Caco-2 (cell line): ENCODE data around the gene SRPRA. TPM values are rescaled to one million over a fixed set of nuclear protein-coding genes. Genes with fewer than 3 reads are reported as not detected.

Source experiments
- BruUV-seq: library from RNA; stranded (reverse); fragments of 400-500 nt; replicated peaks from 2 replicates; lab custom pipeline; 2021; lab: Mats Ljungman, UMichigan
- CTCF ChIA-PET: fragments of 300-600 bp; sonication (Branson Sonifier 250); formaldehyde crosslinking; loops from one replicate; lab custom pipeline; 2022; ENCODE audit warnings: antibody characterized with exemption; lab: Charles Lee
- POLR2A ChIA-PET: fragments of 300-600 bp; sonication (Branson Sonifier 250); formaldehyde crosslinking; loops from one replicate; lab custom pipeline; 2022; ENCODE audit warnings: antibody characterized with exemption; lab: Charles Lee
- DNase-seq, 2 experiments: peaks; one replicate each; pipeline versions ENCODE4 v3.0.0 to v3.0.0-alpha.2; 2020 to 2022
- H3K27me3 ChIP-seq: replicated peaks from 2 replicates; pipeline ENCODE4 v1.6.0; 2011; ENCODE audit warnings: low read length; ENCODE audit not compliant: control insufficient read depth, insufficient read depth
- H3K36me3 ChIP-seq: 2 replicates; pipeline ENCODE4 v1.5.1; 2011; ENCODE audit warnings: low read length; ENCODE audit not compliant: control insufficient read depth, insufficient read depth
- H3K4me1 ChIP-seq: fragments of 250-450 bp; sonication (Bioruptor Pico); 2 replicates; pipeline ENCODE4 v1.5.1; 2020; ENCODE audit warnings: mild to moderate bottlenecking
- H3K4me3 ChIP-seq: 2 replicates; pipeline ENCODE4 v1.5.1; 2011; ENCODE audit warnings: low read depth, mild to moderate bottlenecking, control low read depth, low read length
- H3K9me3 ChIP-seq: fragments of 250-450 bp; sonication (Bioruptor Pico); 2 replicates; pipeline ENCODE4 v1.5.1; 2020; ENCODE audit warnings: mild to moderate bottlenecking, moderate library complexity
- H3K27ac Mint-ChIP-seq: one replicate; pipeline ENCODE4 v1.8.0; 2022; ENCODE audit warnings: mixed read lengths; ENCODE audit not compliant: unreplicated experiment
- H3K27me3 Mint-ChIP-seq: one replicate; pipeline ENCODE4 v1.8.0; 2022; ENCODE audit warnings: mixed read lengths; ENCODE audit not compliant: insufficient read depth, unreplicated experiment
- H3K36me3 Mint-ChIP-seq: one replicate; pipeline ENCODE4 v1.8.0; 2022; ENCODE audit warnings: mild to moderate bottlenecking, mixed read lengths; ENCODE audit not compliant: insufficient read depth, unreplicated experiment
- H3K4me1 Mint-ChIP-seq: one replicate; pipeline ENCODE4 v1.8.0; 2022; ENCODE audit warnings: low read depth, mixed read lengths; ENCODE audit not compliant: unreplicated experiment
- H3K4me3 Mint-ChIP-seq: one replicate; pipeline ENCODE4 v1.8.0; 2022; ENCODE audit warnings: mild to moderate bottlenecking, moderate library complexity, mixed read lengths; ENCODE audit not compliant: unreplicated experiment
- H3K9me3 Mint-ChIP-seq: one replicate; pipeline ENCODE4 v1.8.0; 2022; ENCODE audit warnings: mixed read lengths; ENCODE audit not compliant: unreplicated experiment
- intact Hi-C: fragments of 100-400 bp; cut with micrococcal nuclease; formaldehyde crosslinking; loops from one replicate; pipeline ENCODE4 v1.10.0; 2022; ENCODE audit not compliant: unreplicated experiment
- total RNA-seq: library from RNA; stranded (reverse); gene quantifications from 2 replicates; pipeline ENCODE4 v1.2.3, GENCODE V29; 2022
- TF ChIP-seq, protein P1 (sequence below), 2 experiments: fragments of 200-600 bp in 1 of 2; IDR thresholded peaks; 1 replicate in 1 of 2; 2 replicates in 1 of 2; pipeline versions ENCODE4 v1.5.1 to v1.8.0; 2011 to 2022; ENCODE audit warnings: antibody characterized with exemption in 1 of 2, control low read depth in 1 of 2, inconsistent platforms in 1 of 2, low read depth in 1 of 2, low read length in 1 of 2, mild to moderate bottlenecking in 1 of 2, moderate library complexity in 1 of 2; ENCODE audit not compliant: insufficient read depth in 1 of 2, severe bottlenecking in 1 of 2, unreplicated experiment in 1 of 2

The SRPRA gene
- total RNA-seq, 1 experiment from 2014 or later = 191 TPM

DNA sequence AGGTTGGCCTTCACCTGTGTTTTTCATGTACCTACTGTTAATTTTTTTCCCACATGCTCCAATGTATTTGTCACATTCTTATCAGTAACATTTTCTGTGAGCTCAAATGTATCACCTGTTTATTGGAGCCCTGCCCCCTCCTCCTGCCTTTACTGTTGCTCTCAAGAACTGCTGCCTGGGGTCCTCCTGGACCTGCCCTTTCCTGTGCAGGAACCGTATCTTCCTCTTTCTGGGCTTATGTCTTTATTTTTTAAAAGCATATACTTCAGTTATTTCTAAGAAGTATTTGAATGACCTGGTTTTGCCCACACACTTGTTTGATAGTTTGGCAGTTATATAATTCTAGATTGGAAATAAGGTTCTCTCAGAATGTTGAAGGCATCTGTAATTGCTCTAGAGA is 51.2 kb downstream of the SRPRA start:
- DNase-seq = no peak
- ChIA-PET POLR2A (no interaction called here), CTCF (no interaction called here)
- Histone ChIP-seq H3K27me3 (no peaks in the 10 kb centered on the region), H3K4me1 (peaks cover 3% of the 10 kb centered on the region; the same call in 1 of the 2 replicates), H3K9me3 (no peaks in the 10 kb centered on the region), H3K4me3 (no peak overlapping the region), H3K36me3 (no peaks in the 10 kb centered on the region)
- TF ChIP-seq, protein P1, sequence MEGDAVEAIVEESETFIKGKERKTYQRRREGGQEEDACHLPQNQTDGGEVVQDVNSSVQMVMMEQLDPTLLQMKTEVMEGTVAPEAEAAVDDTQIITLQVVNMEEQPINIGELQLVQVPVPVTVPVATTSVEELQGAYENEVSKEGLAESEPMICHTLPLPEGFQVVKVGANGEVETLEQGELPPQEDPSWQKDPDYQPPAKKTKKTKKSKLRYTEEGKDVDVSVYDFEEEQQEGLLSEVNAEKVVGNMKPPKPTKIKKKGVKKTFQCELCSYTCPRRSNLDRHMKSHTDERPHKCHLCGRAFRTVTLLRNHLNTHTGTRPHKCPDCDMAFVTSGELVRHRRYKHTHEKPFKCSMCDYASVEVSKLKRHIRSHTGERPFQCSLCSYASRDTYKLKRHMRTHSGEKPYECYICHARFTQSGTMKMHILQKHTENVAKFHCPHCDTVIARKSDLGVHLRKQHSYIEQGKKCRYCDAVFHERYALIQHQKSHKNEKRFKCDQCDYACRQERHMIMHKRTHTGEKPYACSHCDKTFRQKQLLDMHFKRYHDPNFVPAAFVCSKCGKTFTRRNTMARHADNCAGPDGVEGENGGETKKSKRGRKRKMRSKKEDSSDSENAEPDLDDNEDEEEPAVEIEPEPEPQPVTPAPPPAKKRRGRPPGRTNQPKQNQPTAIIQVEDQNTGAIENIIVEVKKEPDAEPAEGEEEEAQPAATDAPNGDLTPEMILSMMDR (IDR thresholded peaks at IDR 0.05; ENCODE audit: insufficient read depth in 1 of 2, low read depth in 1 of 2, low read length in 1 of 2, severe bottlenecking in 1 of 2, unreplicated experiment in 1 of 2) = no peak
- peaks cover 23% of the 10 kb centered on the region for H3K4me1 Mint-ChIP-seq
- no peaks in the 10 kb centered on the region for H3K27me3 Mint-ChIP-seq
- peaks cover 3% of the 10 kb centered on the region for H3K9me3 Mint-ChIP-seq
- BruUV-seq = no TSS peak
- H3K27ac Mint-ChIP-seq = no peak overlapping the region
- no peaks in the 10 kb centered on the region for H3K36me3 Mint-ChIP-seq
- intact Hi-C loops = no loop called here
- H3K4me3 Mint-ChIP-seq = no peak overlapping the region

DNA sequence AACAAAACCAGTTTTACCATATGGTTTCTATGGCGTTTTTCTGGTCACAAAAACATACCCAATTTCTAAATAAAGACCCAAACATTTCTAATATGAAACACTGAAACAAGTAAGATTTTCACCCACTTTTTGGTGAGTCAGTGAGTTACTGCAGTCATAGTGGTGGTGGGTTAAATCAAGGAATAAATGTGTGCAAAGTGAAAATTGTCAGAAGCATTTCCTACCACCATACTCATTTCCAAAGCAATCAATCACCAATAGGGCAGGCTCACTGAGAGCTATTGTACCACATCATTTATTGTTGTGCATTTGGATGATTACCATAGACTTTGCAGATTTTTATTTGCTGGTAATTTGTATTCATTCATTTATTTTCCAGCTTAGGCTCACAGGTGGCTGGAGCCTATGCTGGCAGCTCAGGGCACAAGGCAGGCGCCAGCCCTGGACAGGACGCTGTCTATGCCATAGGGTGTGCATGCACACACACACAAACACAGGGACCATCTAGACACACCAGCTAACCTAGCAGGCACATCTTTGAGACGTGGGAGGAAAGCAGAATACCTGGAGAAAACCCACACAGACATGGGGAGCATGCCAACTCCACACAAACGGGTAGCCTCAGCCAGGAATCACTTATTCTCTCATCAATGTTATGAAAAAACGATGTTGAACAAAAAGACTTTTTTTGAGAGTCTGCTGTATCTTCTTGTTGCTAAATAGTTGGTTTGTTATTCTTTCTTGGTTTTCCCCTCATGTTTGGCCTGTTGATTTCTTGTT is 52.0 kb downstream of the SRPRA start:
- ChIA-PET CTCF (no interaction called here), POLR2A (no interaction called here)
- Mint-ChIP-seq H3K27ac (no peak overlapping the region), H3K4me3 (no peak overlapping the region), H3K36me3 (peaks cover 7% of the 10 kb centered on the region), H3K4me1 (peaks cover 24% of the 10 kb centered on the region), H3K27me3 (no peaks in the 10 kb centered on the region), H3K9me3 (no peaks in the 10 kb centered on the region)
- BruUV-seq = no TSS peak
- no peaks in the 10 kb centered on the region for H3K36me3 ChIP-seq
- intact Hi-C loops = no loop called here
- DNase-seq = no peak
- H3K27me3 ChIP-seq = no peaks in the 10 kb centered on the region
- peaks cover 3% of the 10 kb centered on the region; the same call in 1 of the 2 replicates for H3K4me1 ChIP-seq
- no peak overlapping the region for H3K4me3 ChIP-seq
- no peaks in the 10 kb centered on the region for H3K9me3 ChIP-seq
- TF ChIP-seq, protein P1 (IDR thresholded peaks at IDR 0.05; ENCODE audit: insufficient read depth in 1 of 2, low read depth in 1 of 2, low read length in 1 of 2, severe bottlenecking in 1 of 2, unreplicated experiment in 1 of 2) = no peak

DNA sequence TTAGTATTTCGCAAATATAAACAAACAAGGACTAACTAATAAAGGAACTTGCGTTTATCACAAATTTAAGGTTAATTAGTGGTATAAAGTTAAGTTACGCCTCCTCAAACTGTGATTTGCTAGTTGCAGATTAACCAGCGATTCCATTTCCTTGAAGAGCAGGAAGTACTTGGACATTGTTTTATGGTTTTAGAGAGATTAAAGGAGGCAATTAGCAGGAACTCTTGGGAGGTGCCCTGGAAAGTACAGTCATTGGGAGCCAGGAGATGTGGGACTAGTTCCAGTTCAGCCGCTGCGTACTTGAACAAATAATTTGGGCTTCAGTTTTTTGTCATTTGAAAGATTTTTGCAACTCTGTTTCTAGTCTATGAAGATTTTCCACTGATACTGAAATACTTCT is 53.9 kb downstream of the SRPRA start:
- intact Hi-C loops = loop anchor here (5.0 kb wide), 1 partner anchor 153 kb away; the partner anchor contains the start of gene CDON
- peaks cover 32% of the 10 kb centered on the region for H3K4me1 Mint-ChIP-seq
- CTCF ChIA-PET = no interaction called here
- Histone ChIP-seq H3K27me3 (no peaks in the 10 kb centered on the region), H3K36me3 (no peaks in the 10 kb centered on the region), H3K4me3 (no peak overlapping the region), H3K4me1 (peaks cover 11% of the 10 kb centered on the region; the same call in 1 of the 2 replicates), H3K9me3 (no peaks in the 10 kb centered on the region)
- POLR2A ChIA-PET = no interaction called here
- H3K4me3 Mint-ChIP-seq = no peak overlapping the region
- no peaks in the 10 kb centered on the region for H3K27me3 Mint-ChIP-seq
- H3K27ac Mint-ChIP-seq = no peak overlapping the region
- DNase-seq = no peak
- H3K9me3 Mint-ChIP-seq = no peaks in the 10 kb centered on the region
- BruUV-seq = no TSS peak
- H3K36me3 Mint-ChIP-seq = peaks cover 20% of the 10 kb centered on the region
- TF ChIP-seq, protein P1 (IDR thresholded peaks at IDR 0.05; ENCODE audit: insufficient read depth in 1 of 2, low read depth in 1 of 2, low read length in 1 of 2, severe bottlenecking in 1 of 2, unreplicated experiment in 1 of 2) = no peak
